Stimulated activated memory B cell treated with anti-CD40 and anti-IgM and Interleukin-4, amounts not matched to agents 10 μg/mL and 1 μg/mL and 100 μg/mL, for 72 hours (primary cell): Measurements from ENCODE around the gene TRPC4AP.

Source experiments
- ATAC-seq: fragments of 150-1000 bp; cut with Tn5 transposase; 2 replicates; pipeline ENCODE4 v1.10.0; 2021
- H3K27ac Mint-ChIP-seq: one replicate; pipeline ENCODE4 v1.8.0; 2022; ENCODE audit warnings: mild to moderate bottlenecking, mixed read lengths
- H3K27me3 Mint-ChIP-seq: one replicate; pipeline ENCODE4 v1.8.0; 2022; ENCODE audit warnings: mixed read lengths
- H3K36me3 Mint-ChIP-seq: one replicate; pipeline ENCODE4 v1.8.0; 2022; ENCODE audit warnings: mixed read lengths
- H3K4me1 Mint-ChIP-seq: one replicate; pipeline ENCODE4 v1.8.0; 2022; ENCODE audit warnings: mixed read lengths
- H3K4me3 Mint-ChIP-seq: one replicate; pipeline ENCODE4 v1.8.0; 2022; ENCODE audit warnings: mild to moderate bottlenecking, moderate library complexity, mixed read lengths
- H3K9me3 Mint-ChIP-seq: one replicate; pipeline ENCODE4 v1.8.0; 2022; ENCODE audit warnings: mixed read lengths

Gene TRPC4AP

GRCh38 chr20:35005463-35005961, 87.1 kb downstream of the TRPC4AP start:
- ATAC-seq: no peak
- H3K4me3 Mint-ChIP-seq: no peak overlapping the region
- no peaks in the 10 kb centered on the region for H3K27me3 Mint-ChIP-seq
- H3K9me3 Mint-ChIP-seq: no peaks in the 10 kb centered on the region
- H3K4me1 Mint-ChIP-seq: peaks cover 6% of the 10 kb centered on the region
- H3K36me3 Mint-ChIP-seq: peaks cover 82% of the 10 kb centered on the region
- H3K27ac Mint-ChIP-seq: no peak overlapping the region

- H3K27me3 Mint-ChIP-seq: no peaks in the 10 kb centered on the region
- peaks cover 12% of the 10 kb centered on the region for H3K4me1 Mint-ChIP-seq
- H3K9me3 Mint-ChIP-seq: no peaks in the 10 kb centered on the region
- peaks cover 84% of the 10 kb centered on the region for H3K36me3 Mint-ChIP-seq
- H3K4me3 Mint-ChIP-seq: no peak overlapping the region
- no peak overlapping the region for H3K27ac Mint-ChIP-seq
- no peak for ATAC-seq
Observed at GRCh38 chr20:35004749-35005462, 87.7 kb downstream of the TRPC4AP start.

DNA sequence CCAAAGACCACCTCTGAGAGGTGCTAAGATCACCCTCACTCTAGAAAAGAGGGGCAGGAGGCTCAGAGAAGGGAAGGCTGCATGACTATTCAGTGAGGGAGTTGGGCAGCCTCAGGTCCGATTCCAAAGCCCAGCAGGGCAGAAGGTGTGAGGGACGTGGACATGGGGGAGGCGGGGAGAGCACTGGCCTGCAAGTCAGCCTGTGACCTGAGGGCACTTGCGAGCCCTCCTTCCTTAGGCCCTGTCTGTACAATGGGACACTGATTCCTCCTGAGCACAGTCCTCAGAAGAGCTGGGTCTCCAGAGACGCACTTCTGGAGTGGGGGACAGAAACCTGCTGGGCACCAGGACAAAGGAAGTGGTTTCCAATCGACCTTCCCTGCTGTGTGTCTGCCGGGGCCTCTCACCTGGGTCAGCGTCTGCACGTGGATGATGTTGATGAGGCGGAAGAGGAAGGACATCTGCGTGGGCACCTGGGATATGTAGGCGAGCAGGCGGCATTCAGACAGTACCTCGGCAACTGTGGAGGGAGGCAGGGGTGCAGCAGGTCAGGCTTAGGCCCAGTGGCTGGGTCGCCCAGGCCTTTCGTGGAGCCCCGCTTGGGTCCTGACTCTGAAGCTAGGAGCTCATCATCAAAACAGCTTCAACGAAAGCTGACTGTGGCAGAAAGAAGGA, 88.4 kb downstream of the TRPC4AP start:
- ATAC-seq: no peak
- no peaks in the 10 kb centered on the region for H3K27me3 Mint-ChIP-seq
- no peak overlapping the region for H3K4me3 Mint-ChIP-seq
- no peak overlapping the region for H3K27ac Mint-ChIP-seq
- no peaks in the 10 kb centered on the region for H3K9me3 Mint-ChIP-seq
- peaks cover 84% of the 10 kb centered on the region for H3K36me3 Mint-ChIP-seq
- H3K4me1 Mint-ChIP-seq: peaks cover 12% of the 10 kb centered on the region

- Mint-ChIP-seq H3K36me3 (peaks cover 84% of the 10 kb centered on the region), H3K27ac (no peak overlapping the region), H3K27me3 (no peaks in the 10 kb centered on the region), H3K4me1 (peaks cover 12% of the 10 kb centered on the region), H3K4me3 (no peak overlapping the region), H3K9me3 (no peaks in the 10 kb centered on the region)
- no peak for ATAC-seq
Observed at GRCh38 chr20:35003211-35004031, 89.2 kb downstream of the TRPC4AP start.

GRCh38 chr20:35002426-35003210, 90.0 kb downstream of the TRPC4AP start:
- H3K4me1 Mint-ChIP-seq: peaks cover 12% of the 10 kb centered on the region
- H3K27ac Mint-ChIP-seq: no peak overlapping the region
- H3K4me3 Mint-ChIP-seq: no peak overlapping the region
- peaks cover 85% of the 10 kb centered on the region for H3K36me3 Mint-ChIP-seq
- no peak for ATAC-seq
- H3K27me3 Mint-ChIP-seq: no peaks in the 10 kb centered on the region
- no peaks in the 10 kb centered on the region for H3K9me3 Mint-ChIP-seq

DNA sequence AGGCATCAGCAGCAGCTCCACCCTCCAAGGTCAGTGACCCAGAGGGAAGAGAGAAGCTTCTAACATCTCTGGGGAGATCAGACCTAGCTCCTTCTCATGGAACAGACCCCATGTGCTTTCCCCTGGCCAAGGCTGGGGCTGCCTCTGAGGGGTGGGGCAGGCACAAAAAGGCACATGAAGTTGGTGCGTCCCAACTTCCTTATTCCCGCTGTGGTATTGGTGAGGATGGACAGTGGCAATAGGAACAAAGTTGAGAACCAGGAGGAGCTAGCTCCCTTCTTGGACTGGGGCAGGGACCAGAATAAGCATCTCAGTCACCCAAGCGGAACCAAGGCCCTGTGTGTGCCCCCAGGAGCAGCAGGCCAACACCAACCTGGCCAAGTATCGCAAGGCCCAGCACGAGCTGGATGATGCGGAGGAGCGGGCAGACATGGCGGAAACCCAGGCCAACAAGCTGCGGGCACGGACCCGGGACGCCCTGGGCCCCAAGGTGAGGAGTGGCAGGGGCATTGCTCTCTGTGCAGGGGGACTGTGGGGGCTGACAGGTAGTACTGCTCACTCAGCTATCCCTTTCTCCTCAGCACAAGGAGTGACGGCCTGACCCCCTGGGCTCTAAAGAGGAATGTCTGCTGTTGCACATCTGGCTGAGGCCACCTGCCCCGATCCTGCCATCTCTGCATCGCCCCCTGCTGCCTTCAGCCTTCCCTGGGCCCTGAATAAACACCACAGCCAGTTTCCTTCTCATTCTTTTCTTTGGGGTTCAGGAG, 90.8 kb downstream of the TRPC4AP start:
- no peaks in the 10 kb centered on the region for H3K27me3 Mint-ChIP-seq
- H3K9me3 Mint-ChIP-seq: no peaks in the 10 kb centered on the region
- no peak overlapping the region for H3K4me3 Mint-ChIP-seq
- H3K27ac Mint-ChIP-seq: no peak overlapping the region
- H3K36me3 Mint-ChIP-seq: peaks cover 87% of the 10 kb centered on the region
- peaks cover 12% of the 10 kb centered on the region for H3K4me1 Mint-ChIP-seq
- no peak for ATAC-seq

DNA sequence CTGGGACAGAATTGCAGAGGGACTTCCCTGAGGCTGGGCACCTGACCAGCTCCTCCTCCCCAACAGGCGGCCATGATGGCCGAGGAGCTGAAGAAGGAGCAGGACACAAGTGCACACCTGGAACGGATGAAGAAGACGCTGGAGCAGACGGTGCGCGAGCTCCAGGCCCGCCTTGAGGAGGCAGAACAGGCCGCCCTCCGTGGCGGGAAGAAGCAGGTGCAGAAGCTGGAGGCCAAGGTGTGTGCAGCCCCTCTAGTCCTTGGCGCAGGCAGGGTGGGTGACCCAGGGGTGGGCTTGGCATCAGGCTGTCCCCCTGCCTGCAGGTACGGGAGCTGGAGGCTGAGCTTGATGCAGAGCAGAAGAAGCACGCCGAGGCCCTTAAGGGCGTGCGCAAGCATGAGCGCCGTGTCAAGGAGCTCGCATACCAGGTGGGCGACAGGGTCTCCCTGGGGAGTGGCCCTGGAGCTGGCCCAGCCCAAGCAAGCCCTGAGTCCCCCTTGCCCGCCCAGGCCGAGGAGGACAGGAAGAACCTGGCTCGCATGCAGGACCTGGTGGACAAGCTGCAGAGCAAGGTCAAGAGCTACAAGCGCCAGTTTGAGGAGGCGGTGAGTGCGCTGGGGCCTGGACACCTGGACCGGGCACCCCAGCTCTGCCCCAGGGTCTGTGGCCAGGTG, 91.5 kb downstream of the TRPC4AP start:
- Mint-ChIP-seq H3K36me3 (peaks cover 88% of the 10 kb centered on the region), H3K9me3 (no peaks in the 10 kb centered on the region), H3K4me3 (no peak overlapping the region), H3K27ac (no peak overlapping the region), H3K27me3 (no peaks in the 10 kb centered on the region), H3K4me1 (peaks cover 12% of the 10 kb centered on the region)
- no peak for ATAC-seq

DNA sequence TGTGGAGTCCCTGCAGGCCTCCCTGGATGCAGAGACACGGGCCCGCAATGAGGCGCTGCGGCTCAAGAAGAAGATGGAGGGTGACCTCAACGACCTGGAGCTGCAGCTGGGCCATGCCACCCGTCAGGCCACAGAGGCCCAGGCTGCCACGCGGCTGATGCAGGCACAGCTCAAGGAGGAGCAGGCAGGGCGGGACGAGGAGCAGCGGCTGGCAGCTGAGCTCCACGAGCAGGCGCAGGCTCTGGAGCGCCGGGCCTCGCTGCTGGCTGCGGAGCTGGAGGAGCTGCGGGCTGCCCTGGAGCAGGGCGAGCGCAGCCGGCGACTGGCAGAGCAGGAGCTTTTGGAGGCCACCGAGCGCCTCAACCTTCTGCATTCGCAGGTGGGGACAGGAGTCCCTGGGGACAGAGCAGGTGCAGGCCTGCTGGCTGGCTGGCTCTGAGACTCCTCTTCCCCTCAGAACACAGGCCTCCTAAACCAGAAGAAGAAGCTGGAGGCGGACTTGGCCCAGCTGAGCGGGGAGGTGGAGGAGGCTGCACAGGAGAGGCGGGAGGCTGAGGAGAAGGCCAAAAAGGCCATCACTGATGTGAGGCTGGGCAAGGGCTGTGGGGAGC, 92.2 kb downstream of the TRPC4AP start:
- Mint-ChIP-seq H3K27me3 (no peaks in the 10 kb centered on the region), H3K4me3 (no peak overlapping the region), H3K27ac (no peak overlapping the region), H3K4me1 (peaks cover 12% of the 10 kb centered on the region), H3K36me3 (peaks cover 87% of the 10 kb centered on the region), H3K9me3 (no peaks in the 10 kb centered on the region)
- ATAC-seq: no peak

- Mint-ChIP-seq H3K4me3 (no peak overlapping the region), H3K9me3 (no peaks in the 10 kb centered on the region), H3K4me1 (peaks cover 12% of the 10 kb centered on the region), H3K27ac (no peak overlapping the region), H3K36me3 (peaks cover 84% of the 10 kb centered on the region), H3K27me3 (no peaks in the 10 kb centered on the region)
- ATAC-seq: no peak
Observed at GRCh38 chr20:34999782-35000181, 92.8 kb downstream of the TRPC4AP start.

DNA sequence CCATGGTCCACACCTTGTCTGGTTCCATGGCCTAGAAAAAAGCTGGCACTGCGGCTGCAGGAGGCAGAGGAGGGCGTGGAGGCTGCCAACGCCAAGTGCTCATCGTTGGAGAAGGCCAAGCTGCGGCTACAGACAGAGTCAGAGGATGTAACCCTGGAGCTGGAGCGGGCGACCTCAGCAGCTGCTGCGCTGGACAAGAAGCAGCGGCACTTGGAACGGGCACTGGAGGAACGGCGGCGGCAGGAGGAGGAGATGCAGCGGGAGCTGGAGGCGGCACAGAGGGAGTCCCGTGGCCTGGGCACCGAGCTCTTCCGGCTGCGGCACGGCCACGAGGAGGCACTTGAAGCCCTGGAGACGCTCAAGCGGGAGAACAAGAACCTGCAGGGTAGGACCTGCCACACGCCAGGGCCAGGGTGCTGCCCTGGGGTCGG, 93.6 kb downstream of the TRPC4AP start:
- peaks cover 12% of the 10 kb centered on the region for H3K4me1 Mint-ChIP-seq
- no peak overlapping the region for H3K4me3 Mint-ChIP-seq
- ATAC-seq: no peak
- no peak overlapping the region for H3K27ac Mint-ChIP-seq
- no peaks in the 10 kb centered on the region for H3K9me3 Mint-ChIP-seq
- peaks cover 84% of the 10 kb centered on the region for H3K36me3 Mint-ChIP-seq
- H3K27me3 Mint-ChIP-seq: no peaks in the 10 kb centered on the region

DNA sequence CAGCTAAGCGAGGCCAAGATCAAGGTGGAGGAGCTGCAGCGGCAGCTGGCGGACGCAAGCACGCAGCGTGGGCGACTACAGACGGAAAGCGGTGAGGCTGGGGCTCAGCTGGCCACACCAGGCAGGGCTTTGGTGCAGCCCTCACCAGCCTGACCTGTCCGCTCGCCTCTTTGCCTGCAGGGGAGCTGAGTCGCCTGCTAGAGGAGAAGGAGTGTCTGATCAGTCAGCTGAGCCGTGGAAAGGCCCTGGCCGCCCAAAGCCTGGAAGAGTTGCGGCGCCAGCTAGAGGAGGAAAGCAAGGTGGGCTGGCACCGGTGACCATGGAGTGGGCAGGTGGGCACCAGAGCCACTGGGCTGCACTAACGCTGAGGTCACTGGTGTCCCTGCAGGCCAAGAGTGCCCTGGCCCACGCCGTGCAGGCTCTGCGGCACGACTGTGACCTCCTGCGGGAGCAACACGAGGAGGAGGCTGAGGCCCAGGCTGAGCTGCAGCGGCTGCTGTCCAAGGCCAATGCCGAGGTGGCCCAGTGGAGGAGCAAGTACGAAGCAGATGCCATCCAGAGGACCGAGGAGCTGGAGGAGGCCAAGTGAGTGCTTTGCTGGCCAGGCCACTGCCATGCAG, 94.2 kb downstream of the TRPC4AP start:
- peaks cover 12% of the 10 kb centered on the region for H3K4me1 Mint-ChIP-seq
- no peak overlapping the region for H3K4me3 Mint-ChIP-seq
- no peak for ATAC-seq
- H3K9me3 Mint-ChIP-seq: no peaks in the 10 kb centered on the region
- H3K36me3 Mint-ChIP-seq: peaks cover 87% of the 10 kb centered on the region
- H3K27ac Mint-ChIP-seq: no peak overlapping the region
- H3K27me3 Mint-ChIP-seq: no peaks in the 10 kb centered on the region

DNA sequence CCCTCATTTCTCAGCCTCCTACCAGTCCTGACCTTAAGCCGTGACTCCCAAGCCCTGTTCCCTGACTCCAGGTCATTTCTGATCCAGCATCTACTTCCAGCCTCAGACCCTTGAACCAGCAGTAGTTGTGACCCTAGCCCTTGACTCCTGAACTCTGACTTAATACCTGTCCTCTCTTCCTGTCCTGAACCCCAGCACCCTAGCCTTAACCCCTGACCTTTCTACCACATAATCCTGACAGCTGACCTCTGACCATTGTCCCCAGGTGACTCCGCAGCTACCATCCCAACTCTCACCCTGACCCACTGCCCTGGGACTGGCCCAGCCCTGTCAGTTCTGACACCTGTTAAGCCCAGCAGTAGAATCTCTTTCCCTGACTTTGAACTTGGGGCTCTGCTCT, 94.8 kb downstream of the TRPC4AP start:
- H3K27ac Mint-ChIP-seq: no peak overlapping the region

DNA sequence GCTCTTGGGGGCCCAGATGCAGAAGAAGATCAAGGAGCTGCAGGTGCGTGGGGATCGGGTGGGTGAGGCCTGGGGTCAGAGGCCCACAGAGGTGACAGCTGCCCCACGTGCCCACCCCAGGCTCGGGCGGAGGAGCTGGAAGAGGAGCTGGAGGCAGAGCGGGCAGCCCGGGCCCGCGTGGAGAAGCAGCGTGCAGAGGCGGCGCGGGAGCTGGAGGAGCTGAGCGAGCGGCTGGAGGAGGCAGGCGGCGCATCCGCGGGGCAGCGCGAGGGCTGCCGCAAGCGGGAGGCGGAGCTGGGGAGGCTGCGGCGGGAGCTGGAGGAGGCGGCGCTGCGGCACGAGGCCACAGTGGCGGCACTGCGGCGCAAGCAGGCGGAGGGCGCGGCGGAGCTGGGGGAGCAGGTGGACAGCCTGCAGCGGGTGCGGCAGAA, 95.5 kb downstream of the TRPC4AP start:
- no peaks in the 10 kb centered on the region for H3K27me3 Mint-ChIP-seq

More for the DNA sequence above, 94.8 kb downstream of the TRPC4AP start:
- Mint-ChIP-seq H3K4me1 (peaks cover 12% of the 10 kb centered on the region), H3K9me3 (no peaks in the 10 kb centered on the region), H3K27me3 (no peaks in the 10 kb centered on the region), H3K4me3 (no peak overlapping the region), H3K36me3 (peaks cover 81% of the 10 kb centered on the region)
- ATAC-seq: no peak

More for the DNA sequence above, 95.5 kb downstream of the TRPC4AP start:
- Mint-ChIP-seq H3K4me1 (peaks cover 12% of the 10 kb centered on the region), H3K4me3 (no peak overlapping the region), H3K27ac (no peak overlapping the region), H3K9me3 (no peaks in the 10 kb centered on the region), H3K36me3 (peaks cover 77% of the 10 kb centered on the region)
- no peak for ATAC-seq
